GM19372 (cell line): Measurements from ENCODE around the gene CCNF.
"Not testable (repeated sequence)": the region's sequence is repeated elsewhere in the genome, so short reads cannot be mapped to it uniquely, and the experiment has no call there.

Source experiments
- ATAC-seq: cut with Tn5 transposase; IDR thresholded peaks from one replicate; pipeline ENCODE4 v1.9.1; 2021; ENCODE audit warnings: mild to moderate bottlenecking, low read depth, moderate library complexity; ENCODE audit not compliant: unreplicated experiment

CCNF gene

DNA sequence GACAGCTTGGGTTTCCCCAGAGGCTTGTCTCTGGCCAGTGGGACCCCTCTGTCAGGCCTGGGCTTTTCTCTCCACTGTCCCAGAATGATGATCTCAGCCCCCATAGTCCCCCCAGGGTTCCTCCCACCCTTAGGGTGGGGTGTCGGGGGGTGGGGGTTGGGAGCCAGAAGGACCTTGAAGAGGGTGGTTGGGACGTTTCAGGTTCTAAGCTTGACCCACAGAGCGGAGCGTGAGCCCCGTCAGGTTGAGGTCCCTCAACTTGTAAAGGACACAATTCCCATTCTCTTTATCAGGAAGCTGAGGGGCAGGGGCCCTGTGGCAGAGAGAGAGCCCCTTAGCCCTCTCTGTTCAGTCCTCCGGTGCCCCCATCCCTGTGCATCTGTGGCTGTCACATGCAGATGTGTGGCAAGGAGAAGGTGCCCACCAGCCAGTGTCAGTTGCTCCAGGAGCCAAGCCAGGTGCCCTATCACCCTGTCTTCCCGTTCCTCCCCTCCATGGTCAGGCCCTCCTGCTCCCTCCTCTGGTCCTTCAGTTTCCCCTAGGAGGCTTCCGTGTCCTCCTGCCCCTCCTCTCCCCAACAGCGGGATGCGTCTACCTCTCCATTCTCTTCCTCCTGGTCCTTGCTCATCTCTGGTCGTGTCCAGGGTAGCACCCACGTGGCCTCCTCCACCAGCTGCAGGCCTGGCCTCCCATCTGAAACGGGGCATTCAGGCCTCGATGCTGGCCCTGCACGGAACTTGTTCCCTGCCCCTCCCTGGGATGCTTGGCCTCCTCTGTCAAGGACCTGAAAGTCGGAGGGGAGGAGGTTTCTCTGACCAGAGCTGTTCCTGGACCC is 40.4 kb downstream of the CCNF start:
- no peak for ATAC-seq

DNA sequence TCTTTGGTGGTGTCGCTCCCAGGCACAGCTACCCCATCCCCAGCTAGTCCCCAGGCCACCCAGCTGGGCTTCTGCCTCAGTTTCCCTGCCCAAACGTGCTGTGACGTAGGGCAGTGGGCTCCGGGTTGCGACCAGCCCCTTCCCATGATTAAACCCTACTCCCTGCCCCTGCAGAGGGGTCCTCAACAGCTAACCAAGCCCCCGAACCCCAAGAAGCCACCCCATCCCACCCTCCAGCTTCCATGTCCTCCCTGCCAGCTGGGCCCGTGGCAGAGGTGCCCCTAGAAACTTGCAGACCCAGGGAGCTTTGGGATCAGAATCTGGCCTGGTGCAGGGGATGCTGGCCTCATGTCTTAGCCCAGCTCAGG is 41.0 kb downstream of the CCNF start:
- no peak for ATAC-seq

DNA sequence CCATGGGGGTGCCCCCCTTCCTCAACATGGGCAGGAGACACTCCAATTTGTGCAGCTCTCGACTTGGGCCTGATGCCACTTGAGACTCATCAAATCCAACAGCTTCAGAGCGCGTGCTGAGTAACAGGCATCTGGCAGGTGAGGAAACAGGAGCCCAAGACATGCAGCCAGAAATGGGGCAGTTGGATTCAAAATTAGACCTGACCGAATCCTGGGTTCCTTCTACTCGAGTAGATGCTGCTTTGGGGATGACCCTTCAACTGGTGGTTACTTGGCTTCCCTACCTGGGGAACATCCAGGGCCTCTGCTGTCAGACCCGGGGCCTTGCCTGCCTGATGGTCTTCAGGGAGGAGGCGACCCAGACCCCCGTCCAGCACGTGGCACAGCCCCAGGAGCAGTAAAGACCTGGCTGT is 41.4 kb downstream of the CCNF start:
- no peak for ATAC-seq

DNA sequence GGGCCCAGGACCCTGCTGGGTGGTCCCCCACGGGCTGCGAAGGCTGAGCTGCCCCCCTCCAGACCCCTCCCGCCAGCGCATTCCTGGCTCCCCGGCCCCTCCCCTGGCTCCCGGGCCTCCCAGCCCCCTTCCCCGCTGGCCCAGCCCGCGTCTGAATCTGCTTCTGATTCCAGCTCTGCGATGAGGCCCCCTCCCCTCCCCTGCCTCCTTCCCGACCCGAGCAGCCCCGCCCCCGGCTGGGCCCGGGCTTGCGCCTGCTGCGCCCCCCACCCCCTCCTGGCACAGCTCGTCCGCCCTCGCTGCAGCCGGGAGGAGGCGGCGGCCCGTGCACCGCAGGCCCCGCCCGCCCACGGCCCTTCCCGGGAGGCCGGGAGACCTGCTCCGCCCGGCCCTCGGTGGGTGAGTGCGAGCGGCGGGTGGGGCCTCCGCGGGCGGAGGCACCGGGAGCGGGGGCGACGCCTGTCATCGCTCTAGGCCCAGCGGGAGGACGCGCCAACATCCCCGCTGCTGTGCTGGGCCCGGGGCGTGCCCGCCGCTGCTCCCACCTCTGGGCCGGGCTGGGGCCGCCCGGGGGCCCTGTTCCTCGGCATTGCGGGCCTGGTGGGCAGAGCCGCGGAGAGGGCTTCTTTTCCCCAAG is 41.9 kb downstream of the CCNF start, which contains the start of gene NTN3:
Gene NTN3, plus strand, starts transcription at position 282 of the 637 bp plus-strand sequence. CDS start 405 bp downstream, outside the sequence.
- ATAC-seq, result no peak

DNA sequence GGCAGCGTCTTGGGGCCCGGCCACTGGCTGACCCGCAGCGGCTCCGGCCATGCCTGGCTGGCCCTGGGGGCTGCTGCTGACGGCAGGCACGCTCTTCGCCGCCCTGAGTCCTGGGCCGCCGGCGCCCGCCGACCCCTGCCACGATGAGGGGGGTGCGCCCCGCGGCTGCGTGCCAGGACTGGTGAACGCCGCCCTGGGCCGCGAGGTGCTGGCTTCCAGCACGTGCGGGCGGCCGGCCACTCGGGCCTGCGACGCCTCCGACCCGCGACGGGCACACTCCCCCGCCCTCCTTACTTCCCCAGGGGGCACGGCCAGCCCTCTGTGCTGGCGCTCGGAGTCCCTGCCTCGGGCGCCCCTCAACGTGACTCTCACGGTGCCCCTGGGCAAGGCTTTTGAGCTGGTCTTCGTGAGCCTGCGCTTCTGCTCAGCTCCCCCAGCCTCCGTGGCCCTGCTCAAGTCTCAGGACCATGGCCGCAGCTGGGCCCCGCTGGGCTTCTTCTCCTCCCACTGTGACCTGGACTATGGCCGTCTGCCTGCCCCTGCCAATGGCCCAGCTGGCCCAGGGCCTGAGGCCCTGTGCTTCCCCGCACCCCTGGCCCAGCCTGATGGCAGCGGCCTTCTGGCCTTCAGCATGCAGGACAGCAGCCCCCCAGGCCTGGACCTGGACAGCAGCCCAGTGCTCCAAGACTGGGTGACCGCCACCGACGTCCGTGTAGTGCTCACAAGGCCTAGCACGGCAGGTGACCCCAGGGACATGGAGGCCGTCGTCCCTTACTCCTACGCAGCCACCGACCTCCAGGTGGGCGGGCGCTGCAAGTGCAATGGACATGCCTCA is 42.6 kb downstream of the CCNF start:
- no peak for ATAC-seq

DNA sequence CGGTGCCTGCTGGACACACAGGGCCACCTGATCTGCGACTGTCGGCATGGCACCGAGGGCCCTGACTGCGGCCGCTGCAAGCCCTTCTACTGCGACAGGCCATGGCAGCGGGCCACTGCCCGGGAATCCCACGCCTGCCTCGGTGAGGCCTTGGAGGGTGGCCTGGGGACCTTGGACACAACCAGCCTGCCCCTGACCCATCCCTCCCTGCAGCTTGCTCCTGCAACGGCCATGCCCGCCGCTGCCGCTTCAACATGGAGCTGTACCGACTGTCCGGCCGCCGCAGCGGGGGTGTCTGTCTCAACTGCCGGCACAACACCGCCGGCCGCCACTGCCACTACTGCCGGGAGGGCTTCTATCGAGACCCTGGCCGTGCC is 43.2 kb downstream of the CCNF start:
- ATAC-seq, result no peak

DNA sequence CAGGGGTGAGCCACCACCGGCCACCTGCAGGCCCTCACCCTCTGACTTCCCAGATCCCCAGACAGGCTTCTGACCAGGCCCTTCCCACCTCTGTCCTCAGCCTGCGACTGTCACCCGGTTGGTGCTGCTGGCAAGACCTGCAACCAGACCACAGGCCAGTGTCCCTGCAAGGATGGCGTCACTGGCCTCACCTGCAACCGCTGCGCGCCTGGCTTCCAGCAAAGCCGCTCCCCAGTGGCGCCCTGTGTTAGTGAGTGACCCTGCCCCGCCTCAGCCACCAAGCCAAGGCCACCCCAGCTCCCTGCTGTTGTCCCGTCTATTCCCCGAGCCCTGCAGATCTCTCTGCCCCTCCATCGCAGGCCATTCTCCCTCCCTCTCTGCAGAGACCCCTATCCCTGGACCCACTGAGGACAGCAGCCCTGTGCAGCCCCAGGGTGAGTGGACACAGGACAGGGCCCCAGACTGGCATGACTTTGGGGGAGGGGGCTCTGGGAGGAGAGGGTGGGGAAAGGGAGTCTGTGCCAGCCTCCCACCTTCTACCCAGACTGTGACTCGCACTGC is 43.7 kb downstream of the CCNF start:
- ATAC-seq, result no peak

DNA sequence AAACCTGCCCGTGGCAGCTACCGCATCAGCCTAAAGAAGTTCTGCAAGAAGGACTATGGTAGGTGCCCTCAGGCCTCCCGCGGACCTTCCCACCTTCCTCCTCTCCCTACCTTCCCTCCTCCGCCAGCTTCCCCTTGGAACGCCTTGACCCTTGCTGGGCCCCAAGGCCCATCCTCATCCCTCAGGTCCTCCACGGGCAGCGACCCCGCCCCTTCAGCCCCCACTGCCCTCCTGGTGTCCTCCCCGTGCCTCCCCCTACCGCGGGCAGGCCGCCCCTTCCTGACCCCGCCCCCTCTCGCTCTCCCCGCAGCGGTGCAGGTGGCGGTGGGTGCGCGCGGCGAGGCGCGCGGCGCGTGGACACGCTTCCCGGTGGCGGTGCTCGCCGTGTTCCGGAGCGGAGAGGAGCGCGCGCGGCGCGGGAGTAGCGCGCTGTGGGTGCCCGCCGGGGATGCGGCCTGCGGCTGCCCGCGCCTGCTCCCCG is 44.2 kb downstream of the CCNF start:
- no peak for ATAC-seq

DNA sequence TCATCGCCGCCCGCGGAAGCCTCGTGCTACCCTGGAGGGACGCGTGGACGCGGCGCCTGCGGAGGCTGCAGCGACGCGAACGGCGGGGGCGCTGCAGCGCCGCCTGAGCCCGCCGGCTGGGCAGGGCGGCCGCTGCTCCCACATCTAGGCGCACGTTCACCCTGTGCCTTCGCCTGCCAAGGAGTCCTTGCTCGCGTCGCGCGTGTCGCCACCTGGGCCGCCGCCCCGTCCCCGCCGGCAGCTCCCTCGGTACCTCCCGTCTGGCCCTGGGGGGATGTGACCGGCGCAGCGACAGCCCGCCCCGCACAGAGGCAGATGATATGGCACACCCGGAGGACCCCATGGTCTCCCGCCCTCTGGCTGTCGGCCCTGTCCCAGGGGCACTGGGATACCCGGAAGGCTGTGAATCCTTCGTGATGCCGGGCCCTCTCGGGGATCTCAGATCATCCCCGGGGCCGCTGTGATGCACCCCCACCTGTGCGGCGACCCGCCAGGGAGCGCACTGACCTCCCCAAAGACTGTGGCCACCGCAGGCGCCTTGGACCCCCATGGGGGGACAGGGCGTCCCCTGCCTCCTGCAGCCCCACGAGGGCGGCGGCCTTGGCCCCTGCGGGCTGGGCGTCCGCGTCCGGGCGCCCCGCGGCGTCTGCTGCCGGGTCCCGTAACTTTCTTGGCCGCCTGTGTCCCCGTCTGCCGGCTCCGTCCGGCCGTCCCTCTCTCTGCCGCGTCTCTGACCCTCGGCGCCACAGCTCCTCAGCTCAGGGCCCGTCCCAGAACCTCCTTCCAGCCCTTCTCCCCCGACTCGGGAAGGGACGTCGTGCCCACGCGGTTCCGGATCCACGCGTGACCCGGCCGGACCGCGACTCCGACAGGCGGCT is 45.0 kb downstream of the CCNF start:
- peak; percentile 22 for ATAC-seq

DNA sequence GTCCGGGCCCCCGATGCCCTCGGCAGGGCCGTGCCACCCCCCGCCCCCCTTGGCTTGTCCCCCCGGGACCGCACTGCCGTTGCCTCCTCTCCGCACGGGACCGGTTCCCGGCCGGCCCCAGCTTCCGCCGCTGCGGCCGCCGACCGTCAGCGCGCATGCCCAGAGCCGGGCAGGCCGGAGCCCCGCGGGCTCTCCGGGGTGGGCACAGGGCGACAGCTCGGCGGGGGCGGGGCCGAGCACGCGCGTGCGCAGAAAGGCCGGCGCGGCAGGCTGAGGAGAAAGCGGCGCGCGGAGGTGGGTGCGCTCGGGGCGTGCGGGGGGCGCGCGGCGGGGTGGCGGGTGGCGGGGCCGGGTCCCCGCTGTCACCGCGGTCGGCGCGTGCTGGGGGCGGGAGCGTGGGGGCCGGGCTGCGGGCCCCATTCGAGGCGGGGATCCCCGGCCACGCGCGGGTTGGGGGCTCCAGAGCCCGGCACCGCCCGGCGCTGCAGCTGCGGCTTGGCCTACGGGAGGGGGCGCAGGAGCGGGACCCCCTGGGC is 45.7 kb downstream of the CCNF start, which contains the start of gene TBC1D24:
Gene TBC1D24, plus strand, starts transcription at position 251 of the 536 bp plus-strand sequence. CDS start 21,022 bp downstream, outside the sequence.
- ATAC-seq, result peak; percentile 49

DNA sequence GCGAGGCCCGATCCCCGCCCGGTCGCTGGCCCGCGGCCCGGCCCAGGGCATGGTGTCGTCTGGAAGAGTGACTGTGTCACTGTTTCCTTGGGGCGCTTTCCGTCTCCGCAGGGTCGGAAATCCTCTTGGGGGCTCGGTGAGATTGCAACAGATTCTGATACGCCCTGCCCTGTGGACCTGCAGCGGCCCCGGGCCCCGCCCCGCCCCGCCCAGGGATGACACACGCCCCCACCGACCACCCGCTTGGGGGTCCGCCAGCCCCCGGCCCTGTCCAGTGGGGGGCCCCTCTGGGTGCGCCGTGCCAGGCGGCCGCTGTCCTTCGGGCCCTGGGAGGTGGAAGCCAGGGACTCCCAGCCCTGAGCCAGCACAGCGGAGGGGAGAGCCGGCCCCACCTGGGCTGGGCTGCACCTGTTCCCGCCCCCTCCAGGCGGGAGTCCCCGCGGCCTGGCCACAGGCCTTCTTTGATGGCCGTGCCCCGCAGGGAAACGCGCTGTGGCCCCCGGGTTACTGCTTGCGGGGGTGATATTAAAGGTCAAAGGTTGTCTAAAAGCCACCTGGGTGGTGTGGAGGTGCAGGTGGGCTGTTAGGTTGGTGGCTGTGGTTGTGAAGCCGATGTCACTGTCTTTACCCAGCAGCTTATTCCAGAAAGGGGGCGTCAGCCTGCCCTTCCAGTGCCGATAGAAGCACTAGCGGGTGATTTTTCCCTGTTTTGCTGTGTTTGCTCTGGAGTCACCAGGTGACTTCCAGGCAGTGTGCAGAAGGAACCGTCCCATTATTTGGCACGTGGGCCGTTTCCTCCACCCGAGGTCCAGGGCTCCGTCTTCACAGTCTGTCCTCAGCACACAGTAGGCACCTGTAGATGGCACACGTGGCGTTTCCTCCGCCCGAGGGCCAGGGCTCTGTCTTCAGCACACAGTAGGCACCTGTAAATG is 46.4 kb downstream of the CCNF start:
- ATAC-seq, result no peak

DNA sequence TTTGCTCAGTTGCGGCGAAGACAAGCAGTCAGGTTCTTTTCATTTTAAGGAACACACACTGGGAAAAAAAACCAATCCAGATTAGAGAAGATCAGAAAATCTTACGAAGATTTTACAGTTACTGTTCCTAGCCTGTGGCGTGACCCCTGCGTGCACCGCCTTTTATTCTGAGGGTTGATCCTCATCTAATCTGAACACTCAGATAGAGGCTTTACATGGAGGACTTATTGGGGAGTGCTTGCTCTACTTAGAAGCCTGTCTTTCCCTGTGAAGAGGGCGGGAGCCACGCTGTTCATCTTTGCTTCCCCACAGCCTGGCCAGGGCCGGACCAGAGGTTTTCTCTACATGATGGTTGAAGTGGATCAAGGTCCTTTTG is 47.1 kb downstream of the CCNF start:
- ATAC-seq, result no peak

DNA sequence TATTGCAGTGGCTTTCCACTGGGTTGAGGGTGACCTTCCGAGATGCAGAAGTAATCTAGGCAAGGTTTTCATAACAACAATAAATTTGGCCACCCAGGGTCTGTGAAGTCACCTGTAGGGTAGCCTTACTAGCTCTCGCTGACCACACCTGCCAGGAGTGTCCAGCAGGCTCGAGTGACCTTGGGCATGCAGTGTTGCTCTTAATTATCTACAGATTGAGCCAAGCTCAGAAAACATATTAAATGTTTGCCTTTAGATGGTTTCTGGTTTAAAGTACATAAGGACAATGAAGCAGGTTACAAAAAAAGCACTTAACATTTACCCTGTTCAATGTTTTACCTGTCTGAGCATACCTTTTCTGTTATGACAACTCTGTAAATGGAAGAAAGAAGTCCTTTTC is 47.5 kb downstream of the CCNF start:
- no peak for ATAC-seq

DNA sequence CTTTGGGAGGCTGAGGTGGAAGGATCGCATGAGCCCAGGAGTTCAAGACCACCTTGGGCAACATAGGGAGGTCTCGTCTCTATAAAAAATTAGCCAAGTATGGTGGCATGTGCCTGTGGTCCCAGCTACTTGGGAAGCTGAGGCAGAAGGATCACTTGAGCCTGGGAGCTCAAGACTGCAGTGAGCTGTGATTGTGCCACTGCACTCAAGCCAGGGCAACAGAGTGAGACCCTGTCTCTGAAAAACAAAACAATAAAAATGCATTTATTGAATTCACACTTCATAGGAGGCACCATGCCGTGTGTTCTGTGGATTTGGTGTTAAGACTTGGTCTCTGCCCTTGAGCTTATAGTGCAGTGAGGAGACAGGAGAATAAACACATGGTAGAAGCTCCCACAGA is 48.1 kb downstream of the CCNF start:
- ATAC-seq, result no peak

DNA sequence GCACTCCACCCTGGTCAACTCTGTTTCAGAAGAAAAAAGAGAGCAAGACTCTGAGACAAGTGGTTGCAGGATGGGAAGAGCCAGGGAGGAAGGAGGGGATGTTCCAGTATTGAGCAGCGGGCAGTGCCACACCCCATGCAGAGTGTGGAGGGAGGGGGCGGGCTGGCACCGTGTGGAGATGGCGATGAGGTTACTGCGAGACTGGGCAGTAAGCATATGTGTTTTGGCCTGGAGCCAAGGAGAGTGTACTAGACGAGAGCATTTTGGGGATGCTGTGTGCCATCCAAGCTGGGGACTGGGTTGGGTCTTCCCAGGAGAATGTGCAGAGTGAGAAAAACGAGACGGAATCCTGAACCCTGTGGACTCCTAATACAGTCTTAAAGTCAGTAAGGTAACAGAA is 49.0 kb downstream of the CCNF start:
- no peak for ATAC-seq

DNA sequence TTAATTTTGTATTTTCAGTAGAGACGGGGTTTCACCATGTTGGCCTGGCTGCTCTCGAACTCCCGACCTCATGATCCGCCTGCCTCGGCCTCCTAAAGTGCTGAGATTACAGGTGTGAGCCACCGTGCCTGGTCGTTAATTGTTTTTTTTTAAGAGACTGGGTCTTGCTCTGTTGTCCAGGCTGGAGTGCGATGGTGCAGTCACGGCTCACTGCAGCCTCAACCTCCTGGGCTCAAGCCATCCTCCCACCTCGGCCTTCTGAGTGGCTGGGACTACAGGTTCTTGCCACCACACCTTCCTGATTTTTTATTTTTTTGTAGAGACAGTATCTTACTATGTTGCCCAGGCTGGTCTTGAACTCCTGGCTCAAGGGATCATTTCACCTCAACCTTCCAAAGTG is 50.7 kb downstream of the CCNF start:
- not testable (repeated sequence) for ATAC-seq

DNA sequence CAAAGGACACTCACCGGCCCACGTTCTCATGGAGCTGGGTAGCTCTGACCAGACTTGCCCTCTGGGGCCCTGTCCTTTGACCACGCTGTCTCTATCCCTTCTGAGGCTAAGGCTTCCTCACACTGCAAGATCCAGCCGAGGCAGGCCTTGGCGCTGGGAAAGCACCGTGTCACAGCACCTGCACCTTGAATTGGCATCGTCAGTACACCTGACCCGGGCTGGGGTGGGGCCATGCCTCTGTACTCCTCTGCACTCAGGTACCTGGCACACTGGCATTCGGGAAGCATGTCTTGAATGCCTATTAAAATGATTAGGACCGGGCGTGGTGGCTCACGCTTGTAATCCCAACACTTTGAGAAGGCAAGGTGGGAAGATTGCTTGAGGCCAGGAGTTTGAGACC is 51.7 kb downstream of the CCNF start:
- ATAC-seq, result no peak

DNA sequence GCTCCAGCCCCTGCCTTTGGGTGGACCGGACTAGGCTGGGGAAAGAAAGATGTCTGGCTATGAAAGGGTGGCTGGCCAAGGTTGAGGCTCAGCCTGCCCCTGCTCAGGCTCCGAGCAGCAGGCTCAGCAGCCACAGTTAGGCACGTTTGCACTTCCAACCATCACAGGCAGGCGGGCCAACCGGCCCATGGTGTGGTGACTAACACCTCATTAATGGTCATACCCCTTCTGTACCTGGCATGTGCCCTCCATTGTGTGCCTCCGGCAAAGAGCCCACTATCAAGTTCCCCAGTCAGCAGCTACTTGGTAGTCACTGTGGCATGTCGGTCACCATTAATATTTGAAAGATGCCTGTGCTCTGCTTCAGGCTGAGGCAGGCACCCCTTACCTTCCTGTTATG is 52.4 kb downstream of the CCNF start:
- ATAC-seq, result no peak
